SK-N-SH (cell line): ENCODE measurements around the gene WRNIP1. TPM values are rescaled to one million over a fixed set of nuclear protein-coding genes. Genes with fewer than 3 reads are reported as not detected.

Experiments used
- CTCF ChIA-PET: fragments of 300-600, 350-600 bp; formaldehyde crosslinking; extraction: SDS; loops from one replicate; lab custom pipeline; 2021; lab: Yijun Ruan, JAX
- POLR2A ChIA-PET: fragments of 350-600 bp; sonication (Branson Sonifier 250); formaldehyde crosslinking; extraction: SDS; loops from one replicate; lab custom pipeline; 2020; ENCODE audit warnings: antibody characterized with exemption, inconsistent platforms; lab: Yijun Ruan, JAX
- DNase-seq: peaks from one replicate; pipeline ENCODE4 v3.0.0; 2012
- H2AFZ ChIP-seq: fragments of 200-600 bp; sonication (generic); 2 replicates; pipeline ENCODE4 v1.8.1; 2016; ENCODE audit warnings: antibody characterized with exemption, mild to moderate bottlenecking, low read depth
- H3F3A ChIP-seq: fragments of 200-600 bp; sonication (generic); replicated peaks from 2 replicates; pipeline ENCODE3; 2016; ENCODE audit warnings: antibody characterized with exemption, mild to moderate bottlenecking; ENCODE audit not compliant: insufficient read depth
- H3K27ac ChIP-seq, 2 experiments: fragments of 200-500 bp in 1 of 2; fragments of 200-600 bp in 1 of 2; sonication (Bioruptor generic) in 1 of 2; sonication (generic), shearing (Covaris generic) in 1 of 2; 2 replicates each; pipeline versions ENCODE4 v1.5.1 to v1.6.1; 2014 to 2016; ENCODE audit warnings: low read depth in 2 of 2, inconsistent platforms in 1 of 2, low read length in 1 of 2, mild to moderate bottlenecking in 1 of 2, mixed read lengths in 1 of 2
- H3K27me3 ChIP-seq: fragments of 200-600 bp; sonication (generic), shearing (Covaris generic); 2 replicates; pipeline ENCODE4 v1.6.1; 2016; ENCODE audit warnings: mixed run types; ENCODE audit not compliant: insufficient read depth
- H3K36me3 ChIP-seq, 2 experiments: fragments of 200-500 bp in 1 of 2; fragments of 200-600 bp in 1 of 2; sonication (Bioruptor generic) in 1 of 2; sonication (generic) in 1 of 2; replicated peaks in 1 of 2; 2 replicates each; pipeline versions ENCODE3 to v1.5.1; 2014 to 2016; ENCODE audit warnings: low read length in 1 of 2, mild to moderate bottlenecking in 1 of 2; ENCODE audit not compliant: insufficient read depth in 2 of 2, control insufficient read depth in 1 of 2
- H3K4me1 ChIP-seq, 2 experiments: fragments of 200-500 bp in 1 of 2; fragments of 200-600 bp in 1 of 2; sonication (Bioruptor generic) in 1 of 2; sonication (generic), shearing (Covaris generic) in 1 of 2; 2 replicates each; pipeline versions ENCODE4 v1.5.1 to v1.6.1; 2014 to 2016; ENCODE audit warnings: low read depth in 1 of 2, low read length in 1 of 2, mixed run types in 1 of 2; ENCODE audit not compliant: insufficient read depth in 2 of 2, control insufficient read depth in 1 of 2
- H3K4me2 ChIP-seq: fragments of 200-600 bp; sonication (generic), shearing (Covaris generic); 2 replicates; pipeline ENCODE4 v1.6.1; 2017; ENCODE audit warnings: mixed run types
- H3K4me3 ChIP-seq, 2 experiments: fragments of 200-500 bp in 1 of 2; fragments of 200-600 bp in 1 of 2; sonication (Bioruptor generic) in 1 of 2; sonication (generic), shearing (Covaris generic) in 1 of 2; 2 replicates each; pipeline versions ENCODE4 v1.5.1 to v1.8.1; 2014 to 2016; ENCODE audit warnings: low read depth in 2 of 2, inconsistent platforms in 1 of 2, low read length in 1 of 2, mild to moderate bottlenecking in 1 of 2, mixed read lengths in 1 of 2, moderate library complexity in 1 of 2
- H3K79me2 ChIP-seq: fragments of 200-600 bp; sonication (generic); 2 replicates; pipeline ENCODE4 v1.8.1; 2017; ENCODE audit warnings: mild to moderate bottlenecking; ENCODE audit not compliant: insufficient read depth
- H3K9ac ChIP-seq: fragments of 200-600 bp; sonication (generic); 2 replicates; pipeline ENCODE4 v1.6.1; 2017; ENCODE audit warnings: mixed run types
- H3K9me2 ChIP-seq: fragments of 200-600 bp; sonication (generic); 2 replicates; pipeline ENCODE4 v1.6.1; 2017; ENCODE audit warnings: mixed run types
- H3K9me3 ChIP-seq: fragments of 200-600 bp; sonication (generic); 2 replicates; pipeline ENCODE4 v1.6.1; 2017; ENCODE audit warnings: mixed run types, mild to moderate bottlenecking, moderate library complexity
- H4K20me1 ChIP-seq: fragments of 200-600 bp; sonication (generic); 2 replicates; pipeline ENCODE4 v1.6.1; 2017; ENCODE audit warnings: mild to moderate bottlenecking, mixed run types; ENCODE audit not compliant: insufficient read depth
- CHD2 ChIP-seq: fragments of 150-350 bp; IDR thresholded peaks from 2 replicates; pipeline ENCODE4 v1.6.1; 2018; ENCODE audit warnings: low read length; ENCODE audit not compliant: partially characterized antibody
- ELF1 ChIP-seq: IDR thresholded peaks from 2 replicates; pipeline ENCODE4 v1.4.0; 2012
- EZH2phosphoT487 ChIP-seq: fragments of 200-600 bp; sonication (generic); IDR thresholded peaks from 2 replicates; pipeline ENCODE4 v1.6.1; 2017; ENCODE audit warnings: low read depth, mixed run types, mild to moderate bottlenecking, antibody characterized with exemption, moderate library complexity, borderline replicate concordance
- FOXJ3 ChIP-seq: sonication (generic); formaldehyde crosslinking; IDR thresholded peaks from 2 replicates; pipeline ENCODE4 v1.5.1; 2020; ENCODE audit warnings: mild to moderate bottlenecking, missing genetic modification reagents
- NRF1 ChIP-seq: IDR thresholded peaks from 2 replicates; pipeline ENCODE4 v1.6.1; 2012; ENCODE audit warnings: low read depth, mild to moderate bottlenecking, low read length
- RCOR1 ChIP-seq: fragments of 150-350 bp; IDR thresholded peaks from 2 replicates; pipeline ENCODE4 v1.6.1; 2017; ENCODE audit warnings: antibody characterized with exemption, low read length
- SIN3A ChIP-seq: IDR thresholded peaks from 2 replicates; pipeline ENCODE4 v1.6.1; 2012; ENCODE audit warnings: low read depth, mild to moderate bottlenecking, low read length, moderate library complexity, borderline replicate concordance
- TCF12 ChIP-seq: IDR thresholded peaks from 2 replicates; pipeline ENCODE4 v1.4.0; 2012
- WGBS: methylation state at CpG from one replicate; pipeline ENCODE4 v1.1.6; 2017; ENCODE audit warnings: low lambda C conversion rate; 5-methylcytosine and 5-hydroxymethylcytosine counted together
- polyA plus RNA-seq, 3 experiments: library from polyadenylated mRNA; depleted of rRNA; stranded (reverse); fragments of >200 nt; gene quantifications; 2 replicates each; pipeline ENCODE4 v1.2.3, GENCODE V29; 2012
- TF ChIP-seq, protein P1 (sequence below): IDR thresholded peaks from 2 replicates; pipeline ENCODE4 v1.4.0; 2012; ENCODE audit warnings: low read depth, borderline replicate concordance
- TF ChIP-seq, protein P2 (sequence below): IDR thresholded peaks from 2 replicates; pipeline ENCODE4 v1.4.0; 2012; ENCODE audit warnings: low read depth
- TF ChIP-seq, protein P3 (sequence below): fragments of 150-350 bp; IDR thresholded peaks from 2 replicates; pipeline ENCODE4 v1.6.1; 2017; ENCODE audit warnings: antibody characterized with exemption, low read length, low read depth, borderline replicate concordance
- TF ChIP-seq, protein P4 (sequence below): IDR thresholded peaks from 2 replicates; pipeline ENCODE4 v1.6.1; 2012; ENCODE audit warnings: mild to moderate bottlenecking, low read depth, low read length, moderate library complexity

The WRNIP1 gene
- polyA plus RNA-seq, 1 of the 3 experiments (the other 2 are of a cell fraction), result 47.5 TPM

GRCh38 chr6:2827142-2827541 is 61.9 kb downstream of the WRNIP1 start:
- Histone ChIP-seq H3K79me2 (no peaks in the 10 kb centered on the region), H4K20me1 (no peaks in the 10 kb centered on the region), H3F3A (no peaks in the 10 kb centered on the region), H3K9me3 (no peaks in the 10 kb centered on the region), H3K9ac (no peak overlapping the region), H3K9me2 (no peaks in the 10 kb centered on the region), H3K4me3 (no peak overlapping the region), H3K4me1 (no peaks in the 10 kb centered on the region; a peak in 1 of 4 replicates), H3K27me3 (no peaks in the 10 kb centered on the region), H3K4me2 (no peak overlapping the region), H3K27ac (no peak overlapping the region), H2AFZ (no peak overlapping the region), H3K36me3 (no peaks in the 10 kb centered on the region)
- ChIA-PET CTCF (interaction anchor here (1.2 to 1.9 kb wide), 3 partner anchors 9 to 19 kb away, joined by 3 to 7 read pairs (median 3); partner anchors contain the start of gene SERPINB1), POLR2A (no interaction called here)
- DNase-seq, result no peak
- WGBS, result 92% methylated on average over 6 of the region's 6 CpGs
- TF ChIP-seq CHD2 (no peak), TCF12 (no peak), EZH2phosphoT487 (no peak), NRF1 (no peak), RCOR1 (no peak), ELF1 (no peak)
- TF ChIP-seq, protein P1, sequence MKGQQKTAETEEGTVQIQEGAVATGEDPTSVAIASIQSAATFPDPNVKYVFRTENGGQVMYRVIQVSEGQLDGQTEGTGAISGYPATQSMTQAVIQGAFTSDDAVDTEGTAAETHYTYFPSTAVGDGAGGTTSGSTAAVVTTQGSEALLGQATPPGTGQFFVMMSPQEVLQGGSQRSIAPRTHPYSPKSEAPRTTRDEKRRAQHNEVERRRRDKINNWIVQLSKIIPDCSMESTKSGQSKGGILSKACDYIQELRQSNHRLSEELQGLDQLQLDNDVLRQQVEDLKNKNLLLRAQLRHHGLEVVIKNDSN, result no peak
- TF ChIP-seq, protein P2, sequence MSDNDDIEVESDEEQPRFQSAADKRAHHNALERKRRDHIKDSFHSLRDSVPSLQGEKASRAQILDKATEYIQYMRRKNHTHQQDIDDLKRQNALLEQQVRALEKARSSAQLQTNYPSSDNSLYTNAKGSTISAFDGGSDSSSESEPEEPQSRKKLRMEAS, result no peak
- TF ChIP-seq, protein P3, sequence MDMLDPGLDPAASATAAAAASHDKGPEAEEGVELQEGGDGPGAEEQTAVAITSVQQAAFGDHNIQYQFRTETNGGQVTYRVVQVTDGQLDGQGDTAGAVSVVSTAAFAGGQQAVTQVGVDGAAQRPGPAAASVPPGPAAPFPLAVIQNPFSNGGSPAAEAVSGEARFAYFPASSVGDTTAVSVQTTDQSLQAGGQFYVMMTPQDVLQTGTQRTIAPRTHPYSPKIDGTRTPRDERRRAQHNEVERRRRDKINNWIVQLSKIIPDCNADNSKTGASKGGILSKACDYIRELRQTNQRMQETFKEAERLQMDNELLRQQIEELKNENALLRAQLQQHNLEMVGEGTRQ, result no peak

- Histone ChIP-seq H3K36me3 (peaks cover 0 to 4% of the 10 kb centered on the region in 2 experiments), H3K4me1 (no peaks in the 10 kb centered on the region), H3K27me3 (no peaks in the 10 kb centered on the region), H2AFZ (no peak overlapping the region), H4K20me1 (no peaks in the 10 kb centered on the region), H3K9me3 (no peaks in the 10 kb centered on the region)
- DNase-seq, result no peak
- TF ChIP-seq, protein P2, result no peak
- TF ChIP-seq SIN3A (no peak), NRF1 (no peak), FOXJ3 (CRISPR knock-in tag) (no peak), CHD2 (no peak)
- TF ChIP-seq, protein P3, result no peak
- TF ChIP-seq, protein P4, sequence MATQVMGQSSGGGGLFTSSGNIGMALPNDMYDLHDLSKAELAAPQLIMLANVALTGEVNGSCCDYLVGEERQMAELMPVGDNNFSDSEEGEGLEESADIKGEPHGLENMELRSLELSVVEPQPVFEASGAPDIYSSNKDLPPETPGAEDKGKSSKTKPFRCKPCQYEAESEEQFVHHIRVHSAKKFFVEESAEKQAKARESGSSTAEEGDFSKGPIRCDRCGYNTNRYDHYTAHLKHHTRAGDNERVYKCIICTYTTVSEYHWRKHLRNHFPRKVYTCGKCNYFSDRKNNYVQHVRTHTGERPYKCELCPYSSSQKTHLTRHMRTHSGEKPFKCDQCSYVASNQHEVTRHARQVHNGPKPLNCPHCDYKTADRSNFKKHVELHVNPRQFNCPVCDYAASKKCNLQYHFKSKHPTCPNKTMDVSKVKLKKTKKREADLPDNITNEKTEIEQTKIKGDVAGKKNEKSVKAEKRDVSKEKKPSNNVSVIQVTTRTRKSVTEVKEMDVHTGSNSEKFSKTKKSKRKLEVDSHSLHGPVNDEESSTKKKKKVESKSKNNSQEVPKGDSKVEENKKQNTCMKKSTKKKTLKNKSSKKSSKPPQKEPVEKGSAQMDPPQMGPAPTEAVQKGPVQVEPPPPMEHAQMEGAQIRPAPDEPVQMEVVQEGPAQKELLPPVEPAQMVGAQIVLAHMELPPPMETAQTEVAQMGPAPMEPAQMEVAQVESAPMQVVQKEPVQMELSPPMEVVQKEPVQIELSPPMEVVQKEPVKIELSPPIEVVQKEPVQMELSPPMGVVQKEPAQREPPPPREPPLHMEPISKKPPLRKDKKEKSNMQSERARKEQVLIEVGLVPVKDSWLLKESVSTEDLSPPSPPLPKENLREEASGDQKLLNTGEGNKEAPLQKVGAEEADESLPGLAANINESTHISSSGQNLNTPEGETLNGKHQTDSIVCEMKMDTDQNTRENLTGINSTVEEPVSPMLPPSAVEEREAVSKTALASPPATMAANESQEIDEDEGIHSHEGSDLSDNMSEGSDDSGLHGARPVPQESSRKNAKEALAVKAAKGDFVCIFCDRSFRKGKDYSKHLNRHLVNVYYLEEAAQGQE, result no peak
- TF ChIP-seq, all 33 proteins: peak for 0
- ChIA-PET CTCF (interaction anchor here (0.9 to 1.6 kb wide), 5 partner anchors 9 to 90 kb away, joined by 3 to 5 read pairs (median 4); partner anchors contain the start of gene SERPINB1), POLR2A (no interaction called here)
- Histone ChIP-seq H3K27ac (no peak overlapping the region), H3K79me2 (no peaks in the 10 kb centered on the region), H3F3A (no peaks in the 10 kb centered on the region), H3K4me3 (no peak overlapping the region), H3K4me2 (no peak overlapping the region), H3K9me2 (no peaks in the 10 kb centered on the region), H3K9ac (no peak overlapping the region)
- 96% methylated on average over 4 of the region's 4 CpGs for WGBS
Measured at GRCh38 chr6:2828629-2829028, 63.4 kb downstream of the WRNIP1 start.
